Measurements from ENCODE around the gene DNAJB11. TPM values are rescaled to one million over a fixed set of nuclear protein-coding genes. Genes with fewer than 3 reads are reported as not detected.
A peak's percentile ranks its signal among the peaks of the same experiment; 100 is the strongest.
"Not testable (repeated sequence)": the region's sequence is repeated elsewhere in the genome, so short reads cannot be mapped to it uniquely, and the experiment has no call there.

The DNAJB11 gene
- 45.1 TPM for polyA plus RNA-seq

DNA sequence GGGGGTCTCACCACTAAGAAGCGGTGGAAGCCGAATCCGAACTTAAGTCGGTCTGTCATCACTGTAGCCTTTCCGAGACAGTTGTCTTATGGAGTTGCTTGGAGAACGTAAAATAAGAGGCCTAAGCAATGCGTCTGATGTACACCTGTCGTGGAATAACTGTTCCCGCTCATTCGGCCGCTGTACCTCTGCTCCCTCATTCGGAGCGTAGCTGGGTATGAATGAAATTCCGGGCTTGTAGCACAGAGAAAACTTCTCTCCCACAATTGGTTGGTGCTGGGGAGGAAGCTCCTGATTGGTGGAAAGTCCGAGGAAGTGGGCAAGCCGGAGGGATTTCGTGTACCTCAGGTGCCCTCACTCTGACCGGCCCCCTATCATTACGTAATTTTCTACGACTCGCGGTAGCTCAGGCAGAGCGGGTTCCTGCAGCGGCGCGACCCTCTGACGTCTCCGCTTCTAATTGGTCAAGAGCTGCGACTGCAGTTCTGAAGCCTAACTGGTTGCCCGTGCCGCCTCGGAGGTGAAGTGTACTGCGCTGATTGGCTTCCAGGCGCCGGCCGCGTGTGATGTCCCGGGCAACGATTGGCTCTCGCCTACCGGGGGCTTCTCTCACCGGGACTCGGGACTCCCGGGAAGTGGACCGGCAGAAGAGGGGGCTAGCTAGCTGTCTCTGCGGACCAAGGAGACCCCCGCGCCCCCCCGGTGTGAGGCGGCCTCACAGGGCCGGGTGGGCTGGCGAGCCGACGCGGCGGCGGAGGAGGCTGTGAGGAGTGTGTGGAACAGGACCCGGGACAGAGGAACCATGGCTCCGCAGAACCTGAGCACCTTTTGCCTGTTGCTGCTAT lies at the start of gene DNAJB11:
Gene DNAJB11 (plus strand): TSS at position 625 of the 845 bp plus-strand sequence. CDS start 178 bp downstream, at position 803.
- H3K27me3 Mint-ChIP-seq, result no peaks in the 10 kb centered on the region
- no peaks in the 10 kb centered on the region for H3K9me3 Mint-ChIP-seq
- peaks cover 35 to 42% (median 37%) of the 10 kb centered on the region in 3 donors for H3K4me1 Mint-ChIP-seq
- H3K4me3 Mint-ChIP-seq, result peak within 1 kb of the TSS; percentile 93 to 97 (median 94)
- H3K27ac Mint-ChIP-seq, result peak within 1 kb of the TSS; percentile 94 to 98 (median 96)
- peaks cover 7% of the 10 kb centered on the region for H3K36me3 Mint-ChIP-seq

DNA sequence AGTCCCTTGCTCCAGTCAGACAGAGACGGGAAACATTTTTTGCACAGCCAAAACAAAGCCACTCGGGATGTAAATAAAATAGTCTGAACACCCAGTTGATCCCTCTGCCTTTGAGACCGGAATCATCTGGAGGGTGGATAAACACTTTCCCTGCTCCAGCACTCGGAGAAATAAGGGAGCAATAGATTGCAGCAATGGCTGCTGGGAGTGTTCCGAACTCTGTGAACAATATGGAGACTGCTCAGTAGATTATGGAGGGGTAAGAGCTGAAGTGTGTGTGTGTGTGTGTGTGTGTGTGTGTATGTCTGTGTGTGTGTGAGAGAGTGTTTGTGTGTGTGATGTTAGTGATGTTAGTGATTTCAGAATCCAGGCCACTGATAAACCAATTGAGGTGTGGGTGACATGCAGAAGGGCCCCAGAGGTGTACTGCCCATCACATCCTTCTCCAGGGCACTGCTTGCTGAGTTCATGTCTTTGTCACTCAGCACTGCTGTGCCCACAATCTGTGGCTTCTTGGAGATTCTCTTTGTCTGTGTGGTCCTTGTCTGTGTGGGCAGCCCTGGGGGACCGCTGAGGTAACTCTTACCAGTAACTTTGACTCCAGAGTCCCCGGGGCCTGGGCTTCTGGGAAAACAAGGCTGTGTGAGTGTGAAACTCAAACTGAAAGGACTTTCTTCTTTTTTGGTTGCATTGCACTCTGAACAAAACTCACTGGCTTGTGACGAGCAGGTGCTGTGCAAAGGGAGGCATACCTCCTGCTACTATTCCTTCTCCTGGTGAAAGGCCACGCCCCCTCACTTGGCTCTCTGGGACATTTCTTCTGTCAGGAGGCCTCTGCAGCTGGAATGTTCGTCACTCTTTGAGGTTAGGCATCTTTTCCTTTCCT lies 49.3 kb upstream of the DNAJB11 start:
- H3K4me1 Mint-ChIP-seq, result peaks cover 45 to 69% (median 51%) of the 10 kb centered on the region in 3 donors
- no peaks in the 10 kb centered on the region for H3K9me3 Mint-ChIP-seq

DNA sequence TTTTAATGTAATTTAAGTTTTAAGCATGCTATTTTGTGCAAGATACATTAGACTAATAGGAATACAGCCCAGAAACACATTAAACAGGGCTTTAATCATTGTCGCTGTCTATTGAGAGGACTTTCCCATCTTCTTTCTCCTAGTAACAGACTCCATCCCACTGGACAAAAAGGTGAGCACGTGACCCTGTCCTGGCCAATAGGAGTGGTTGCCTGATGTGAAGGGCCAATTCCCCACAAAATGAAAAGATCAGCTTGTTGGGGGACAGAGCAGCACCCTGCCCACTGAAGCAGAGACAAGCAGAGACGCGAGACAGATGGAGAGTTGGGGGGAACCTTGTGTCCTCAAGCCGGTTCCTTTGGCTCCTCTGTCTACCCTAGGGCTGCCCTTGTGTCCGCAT lies 47.5 kb upstream of the DNAJB11 start:
- Mint-ChIP-seq H3K4me3 (peak overlapping the region in 1 of 4 donors; percentile 63), H3K27ac (no peak overlapping the region), H3K27me3 (peaks cover 2% of the 10 kb centered on the region)

More for the DNA sequence above, 49.3 kb upstream of the DNAJB11 start:
- Mint-ChIP-seq H3K27me3 (peaks cover 2% of the 10 kb centered on the region), H3K36me3 (no peaks in the 10 kb centered on the region), H3K27ac (peak overlapping the region; percentile 46 to 96 (median 89)), H3K4me3 (peak overlapping the region; percentile 5 to 87 (median 33))

DNA sequence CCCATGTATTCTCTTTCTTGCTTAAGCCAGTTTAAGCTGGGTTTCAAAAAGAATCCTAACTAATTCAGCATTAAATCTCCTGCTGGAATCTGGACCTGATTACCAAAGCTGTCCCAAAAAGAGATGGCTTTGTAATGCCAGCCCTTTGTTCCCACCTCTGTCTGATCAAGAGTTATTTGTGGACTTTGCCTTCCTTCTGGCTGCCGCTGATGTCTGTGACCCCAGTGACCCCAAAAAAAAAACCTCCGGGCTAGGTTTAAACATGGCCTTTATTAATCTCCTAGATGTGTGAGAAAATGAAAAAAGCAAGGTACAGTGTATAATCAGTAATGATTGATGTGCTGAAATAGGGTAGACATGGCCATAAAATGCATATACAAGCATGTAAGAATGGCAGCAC lies 47.1 kb upstream of the DNAJB11 start:
- peaks cover 50 to 77% (median 65%) of the 10 kb centered on the region in 3 donors for H3K4me1 Mint-ChIP-seq

More for the DNA sequence above, 47.5 kb upstream of the DNAJB11 start:
- H3K36me3 Mint-ChIP-seq, result no peaks in the 10 kb centered on the region
- no peaks in the 10 kb centered on the region for H3K9me3 Mint-ChIP-seq
- peaks cover 51 to 76% (median 62%) of the 10 kb centered on the region in 3 donors for H3K4me1 Mint-ChIP-seq

DNA sequence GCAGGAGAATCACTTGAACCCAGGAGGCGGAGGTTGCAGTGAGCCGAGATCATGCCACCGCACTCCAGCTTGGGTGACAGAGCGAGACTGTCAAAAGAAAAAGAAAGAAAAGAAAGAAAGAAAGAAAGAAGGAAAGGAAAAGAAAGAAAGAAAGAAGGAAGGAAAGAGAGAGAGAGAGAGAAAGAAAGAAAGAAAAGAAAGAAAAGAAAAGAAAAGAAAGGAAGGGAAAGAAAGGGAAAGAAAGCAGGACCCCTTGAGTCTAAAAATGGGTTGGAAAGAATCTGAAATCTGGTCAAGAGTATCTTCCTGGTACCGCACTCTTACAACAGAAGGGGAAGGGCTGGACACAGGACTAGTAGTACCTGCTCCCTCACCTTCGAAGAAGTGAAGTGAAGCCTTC lies 45.9 kb upstream of the DNAJB11 start:
- peak overlapping the region in 1 of 4 donors; percentile 92 for H3K4me3 Mint-ChIP-seq
- H3K4me1 Mint-ChIP-seq, result peaks cover 52 to 77% (median 69%) of the 10 kb centered on the region in 3 donors
- H3K27me3 Mint-ChIP-seq, result no peaks in the 10 kb centered on the region
- no peaks in the 10 kb centered on the region for H3K9me3 Mint-ChIP-seq
- no peaks in the 10 kb centered on the region for H3K36me3 Mint-ChIP-seq
- peak overlapping the region in 1 of 3 donors; percentile 76 for H3K27ac Mint-ChIP-seq

More for the DNA sequence above, 47.1 kb upstream of the DNAJB11 start:
- Mint-ChIP-seq H3K4me3 (peak overlapping the region in 1 of 4 donors; percentile 78), H3K27me3 (peaks cover 2% of the 10 kb centered on the region), H3K27ac (peak overlapping the region; percentile 22 to 59 (median 28)), H3K36me3 (no peaks in the 10 kb centered on the region), H3K9me3 (no peaks in the 10 kb centered on the region)

DNA sequence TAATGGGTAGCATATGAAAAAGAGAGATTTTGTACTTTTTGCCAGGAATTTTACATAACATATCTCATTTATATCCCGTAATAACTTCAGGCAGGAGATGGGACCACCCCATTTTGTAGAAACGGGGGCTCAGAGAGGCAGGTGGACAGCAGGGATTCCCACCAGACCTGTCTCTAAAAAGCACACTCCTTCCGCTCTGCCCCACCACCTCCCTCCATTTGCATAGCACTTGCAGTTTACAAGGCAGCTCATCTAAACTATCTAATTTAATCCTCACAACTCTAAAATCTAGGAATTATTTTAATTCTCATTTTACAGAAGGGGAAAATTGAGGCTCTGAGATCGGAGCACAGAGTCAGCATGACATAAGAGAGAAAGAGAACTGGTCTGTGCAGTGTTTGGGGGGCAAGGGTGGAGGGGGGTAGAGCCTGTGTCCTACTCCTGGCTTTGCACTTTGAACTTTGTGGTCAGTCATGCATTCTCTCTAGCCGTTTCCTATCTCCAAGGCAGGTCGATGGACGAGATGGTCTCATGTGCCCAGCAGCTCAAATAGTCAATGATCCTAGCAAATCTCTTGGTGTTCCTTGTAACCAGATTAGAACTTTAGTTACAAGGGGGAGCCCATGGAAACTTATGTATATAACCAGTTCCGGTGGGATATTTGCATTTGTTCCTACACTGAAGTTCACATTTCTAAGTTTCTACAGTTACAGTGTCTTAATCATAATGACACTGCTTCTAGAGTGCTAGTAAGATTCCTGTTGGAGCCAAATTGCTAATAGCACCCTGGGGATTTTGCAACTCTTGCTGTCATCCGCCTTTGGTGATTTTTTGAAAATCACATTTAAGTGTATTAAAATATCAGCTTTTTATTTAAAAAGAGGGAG lies 44.9 kb upstream of the DNAJB11 start:
- no peaks in the 10 kb centered on the region for H3K27me3 Mint-ChIP-seq
- no peaks in the 10 kb centered on the region for H3K9me3 Mint-ChIP-seq
- peak overlapping the region; percentile 89 to 94 (median 91) for H3K27ac Mint-ChIP-seq
- no peaks in the 10 kb centered on the region for H3K36me3 Mint-ChIP-seq
- peaks cover 56 to 78% (median 69%) of the 10 kb centered on the region in 3 donors for H3K4me1 Mint-ChIP-seq
- H3K4me3 Mint-ChIP-seq, result peak overlapping the region; percentile 21 to 92 (median 62)

DNA sequence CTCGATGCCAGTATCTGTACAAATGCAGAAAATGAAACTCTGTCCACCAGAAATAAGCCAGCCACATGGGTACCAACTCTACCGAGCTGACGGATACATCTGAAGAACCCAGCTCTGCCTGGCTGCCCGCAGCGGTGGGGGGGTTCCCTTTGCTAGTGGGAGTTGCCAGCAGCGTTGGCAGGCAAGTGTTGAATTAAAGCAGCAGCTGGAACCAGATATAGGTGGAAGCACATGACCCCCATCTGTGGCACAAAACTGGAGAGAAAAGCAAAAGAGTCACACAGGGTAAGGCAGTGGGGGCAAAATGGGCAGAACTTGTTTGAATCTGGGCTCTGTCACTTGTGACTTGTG lies 44.3 kb upstream of the DNAJB11 start:
- H3K9me3 Mint-ChIP-seq, result no peaks in the 10 kb centered on the region
- peak overlapping the region; percentile 89 to 94 (median 91) for H3K27ac Mint-ChIP-seq
- no peaks in the 10 kb centered on the region for H3K36me3 Mint-ChIP-seq
- H3K4me3 Mint-ChIP-seq, result peak overlapping the region; percentile 21 to 92 (median 62)
- H3K27me3 Mint-ChIP-seq, result no peaks in the 10 kb centered on the region
- peaks cover 54 to 78% (median 67%) of the 10 kb centered on the region in 3 donors for H3K4me1 Mint-ChIP-seq

DNA sequence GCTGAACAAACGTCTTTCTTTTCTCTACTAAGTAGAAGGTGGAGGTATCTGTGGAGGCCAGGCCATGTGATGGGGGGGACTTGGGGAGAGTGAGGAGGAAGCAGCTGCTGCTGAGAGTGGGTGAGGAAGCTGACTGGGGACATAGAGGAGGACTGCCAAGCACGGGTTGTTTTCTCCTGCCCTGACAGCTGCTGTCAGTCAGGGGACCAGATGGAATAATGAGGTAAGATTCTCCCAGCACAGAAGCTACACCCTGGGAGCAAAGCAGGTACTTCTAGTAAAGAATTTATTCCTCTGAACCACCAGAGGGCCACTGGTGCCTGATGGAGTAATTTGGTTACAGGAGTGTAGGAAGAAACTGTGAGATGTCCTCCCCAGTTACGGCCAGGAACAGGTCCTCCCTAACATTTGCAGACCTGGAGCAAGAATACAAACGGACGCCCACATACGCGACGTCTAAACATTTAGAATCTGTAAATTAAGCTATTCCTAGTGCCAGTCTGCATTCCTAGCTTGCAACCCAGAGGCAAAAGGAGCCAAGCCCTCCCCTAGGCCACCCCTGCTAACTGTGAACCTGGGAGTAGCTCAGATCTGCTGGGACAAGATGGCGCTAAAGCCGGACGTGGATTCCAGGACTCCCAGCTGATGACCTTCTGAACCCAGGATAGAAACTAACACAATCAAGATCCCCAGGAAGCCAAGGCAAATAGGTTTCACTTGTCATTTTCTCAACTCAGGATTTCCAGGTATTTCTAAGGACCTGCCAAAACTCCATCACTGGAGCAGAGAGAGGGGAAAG lies 41.1 kb upstream of the DNAJB11 start:
- H3K36me3 Mint-ChIP-seq, result no peaks in the 10 kb centered on the region
- H3K27ac Mint-ChIP-seq, result peak overlapping the region; percentile 14 to 74 (median 32)
- H3K9me3 Mint-ChIP-seq, result no peaks in the 10 kb centered on the region
- H3K4me1 Mint-ChIP-seq, result peaks cover 61 to 85% (median 76%) of the 10 kb centered on the region in 3 donors
- H3K4me3 Mint-ChIP-seq, result peak overlapping the region in 3 of 4 donors; percentile 2 to 75 (median 42)
- H3K27me3 Mint-ChIP-seq, result no peaks in the 10 kb centered on the region

DNA sequence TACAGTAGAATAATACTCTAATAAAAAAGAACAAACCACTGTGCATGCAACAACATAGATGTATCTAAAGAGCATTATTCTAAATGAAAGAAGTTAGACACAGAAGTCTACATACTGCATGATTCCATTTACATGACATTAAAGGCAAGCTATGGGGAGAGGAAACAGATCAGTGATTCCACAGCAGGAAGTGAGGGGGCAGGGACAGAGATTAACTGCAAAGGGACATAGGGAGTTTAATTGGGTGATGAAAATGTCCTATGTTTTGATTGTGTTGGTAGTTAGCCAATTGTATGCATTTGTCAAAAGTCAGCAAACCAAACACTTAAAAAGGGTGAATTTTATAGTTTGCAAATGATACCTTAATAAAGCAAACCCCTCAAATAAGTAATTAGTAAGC lies 40.1 kb upstream of the DNAJB11 start:
- Mint-ChIP-seq H3K27me3 (no peaks in the 10 kb centered on the region), H3K27ac (peak overlapping the region in 2 of 3 donors; percentile 59), H3K4me3 (peak overlapping the region in 2 of 4 donors; percentile 19 to 49)

DNA sequence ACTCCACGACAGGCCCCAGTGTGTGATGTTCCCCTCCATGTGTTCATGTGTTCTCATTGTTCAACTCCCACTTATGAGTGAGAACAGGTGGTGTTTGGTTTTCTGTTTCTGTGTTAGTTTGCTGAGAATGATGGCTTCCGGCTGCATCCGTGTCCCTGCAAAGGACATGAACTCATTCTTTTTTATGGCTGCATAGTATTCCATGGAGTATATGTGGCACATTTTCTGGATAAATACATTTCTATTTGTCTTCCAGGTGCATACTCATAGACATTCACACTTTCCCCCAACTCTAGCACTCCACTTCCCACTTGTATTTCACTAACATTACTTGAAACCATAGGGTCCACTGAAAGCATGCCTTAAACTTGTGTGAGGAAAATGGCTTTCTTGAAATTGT lies 38.8 kb upstream of the DNAJB11 start:
- not testable (repeated sequence) for H3K27me3 Mint-ChIP-seq
- peaks cover 52 to 85% (median 73%) of the 10 kb centered on the region in 3 donors for H3K4me1 Mint-ChIP-seq
- H3K27ac Mint-ChIP-seq, result peak overlapping the region in 2 of 3 donors; percentile 36 to 100

More for the DNA sequence above, 40.1 kb upstream of the DNAJB11 start:
- Mint-ChIP-seq H3K4me1 (peaks cover 62 to 89% (median 81%) of the 10 kb centered on the region in 3 donors), H3K9me3 (no peaks in the 10 kb centered on the region), H3K36me3 (no peaks in the 10 kb centered on the region)

DNA sequence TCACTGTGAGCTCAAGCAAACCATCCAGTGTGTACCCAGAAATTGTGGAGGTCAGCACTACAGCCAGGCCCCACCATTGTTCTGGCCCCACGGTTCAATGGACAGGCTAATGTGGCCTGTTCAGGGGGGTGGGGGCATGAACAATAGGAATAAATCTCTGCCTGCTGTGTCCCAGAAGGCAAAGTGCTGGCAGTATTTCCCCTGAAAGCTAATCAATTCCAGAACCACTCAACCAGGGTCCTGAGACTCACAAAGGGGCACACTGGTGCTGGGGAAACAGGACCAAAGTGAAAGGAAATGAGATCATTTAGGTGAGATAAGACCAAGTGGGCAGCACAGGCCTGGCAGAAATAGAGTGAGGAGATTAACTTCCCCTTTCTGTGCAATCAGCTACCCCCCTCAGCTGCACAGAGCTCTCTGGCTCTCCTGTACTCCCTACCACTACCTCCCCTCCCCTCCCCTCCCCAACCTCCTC lies 37.9 kb upstream of the DNAJB11 start:
- H3K4me3 Mint-ChIP-seq, result peak overlapping the region in 3 of 4 donors; percentile 49 to 77 (median 74)
- H3K36me3 Mint-ChIP-seq, result no peaks in the 10 kb centered on the region
- H3K4me1 Mint-ChIP-seq, result peaks cover 46 to 84% (median 67%) of the 10 kb centered on the region in 3 donors
- H3K9me3 Mint-ChIP-seq, result no peaks in the 10 kb centered on the region
- no peaks in the 10 kb centered on the region for H3K27me3 Mint-ChIP-seq
- peak overlapping the region; percentile 81 to 100 (median 91) for H3K27ac Mint-ChIP-seq

More for the DNA sequence above, 38.8 kb upstream of the DNAJB11 start:
- not testable (repeated sequence) for H3K4me3 Mint-ChIP-seq, H3K9me3 Mint-ChIP-seq, H3K36me3 Mint-ChIP-seq

DNA sequence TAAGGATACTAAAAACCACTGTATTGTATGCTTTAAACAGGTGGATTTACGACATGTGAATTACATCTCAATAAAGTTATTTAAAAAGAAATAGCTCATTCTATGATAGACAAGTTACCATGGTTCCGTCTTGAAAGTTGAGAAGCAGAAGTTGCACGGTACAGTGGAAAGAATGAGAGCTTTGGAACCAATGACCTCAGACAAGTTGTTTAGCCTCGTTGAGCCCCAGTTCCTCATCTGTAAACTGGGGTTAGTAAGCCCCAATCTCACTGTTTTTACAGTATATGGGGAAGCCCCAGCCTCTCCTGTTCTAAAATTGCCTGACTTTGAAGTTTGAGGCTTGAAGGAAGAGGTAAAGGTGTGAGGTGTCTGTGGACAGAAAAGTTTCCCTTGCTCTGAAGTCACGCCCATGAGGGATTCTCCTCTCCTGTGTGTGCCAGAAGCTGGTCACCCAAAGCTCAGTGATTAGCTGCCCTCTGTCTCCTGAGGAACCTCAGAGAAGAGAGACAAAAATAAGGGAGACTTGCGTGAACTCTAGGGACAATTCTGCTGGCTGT lies 36.3 kb upstream of the DNAJB11 start:
- peaks cover 40 to 73% (median 51%) of the 10 kb centered on the region in 3 donors for H3K4me1 Mint-ChIP-seq
- no peaks in the 10 kb centered on the region for H3K36me3 Mint-ChIP-seq
- H3K9me3 Mint-ChIP-seq, result no peaks in the 10 kb centered on the region
- H3K4me3 Mint-ChIP-seq, result peak overlapping the region; percentile 62 to 94 (median 80)
- H3K27me3 Mint-ChIP-seq, result no peaks in the 10 kb centered on the region
- H3K27ac Mint-ChIP-seq, result peak overlapping the region; percentile 81 to 100 (median 97)

All from IgD-negative memory B cell (primary cell).